OCI-LY1 (cell line): ENCODE measurements around the gene PROSER2.

Source experiments
- EZH2 ChIP-seq: fragments of 200-600 bp; sonication (generic), shearing (Covaris generic); IDR thresholded peaks from 2 replicates; pipeline ENCODE4 v1.8.0; 2017; ENCODE audit warnings: borderline replicate concordance, mixed run types, mild to moderate bottlenecking, antibody characterized with exemption, low read length, moderate library complexity, mixed read lengths
- TF ChIP-seq, protein P1 (sequence below): fragments of 200-600 bp; sonication (generic), shearing (Covaris generic); IDR thresholded peaks from 2 replicates; pipeline ENCODE4 v1.5.1; 2017; ENCODE audit warnings: mild to moderate bottlenecking, antibody characterized with exemption, low read length, moderate library complexity, mixed read lengths

DNA sequence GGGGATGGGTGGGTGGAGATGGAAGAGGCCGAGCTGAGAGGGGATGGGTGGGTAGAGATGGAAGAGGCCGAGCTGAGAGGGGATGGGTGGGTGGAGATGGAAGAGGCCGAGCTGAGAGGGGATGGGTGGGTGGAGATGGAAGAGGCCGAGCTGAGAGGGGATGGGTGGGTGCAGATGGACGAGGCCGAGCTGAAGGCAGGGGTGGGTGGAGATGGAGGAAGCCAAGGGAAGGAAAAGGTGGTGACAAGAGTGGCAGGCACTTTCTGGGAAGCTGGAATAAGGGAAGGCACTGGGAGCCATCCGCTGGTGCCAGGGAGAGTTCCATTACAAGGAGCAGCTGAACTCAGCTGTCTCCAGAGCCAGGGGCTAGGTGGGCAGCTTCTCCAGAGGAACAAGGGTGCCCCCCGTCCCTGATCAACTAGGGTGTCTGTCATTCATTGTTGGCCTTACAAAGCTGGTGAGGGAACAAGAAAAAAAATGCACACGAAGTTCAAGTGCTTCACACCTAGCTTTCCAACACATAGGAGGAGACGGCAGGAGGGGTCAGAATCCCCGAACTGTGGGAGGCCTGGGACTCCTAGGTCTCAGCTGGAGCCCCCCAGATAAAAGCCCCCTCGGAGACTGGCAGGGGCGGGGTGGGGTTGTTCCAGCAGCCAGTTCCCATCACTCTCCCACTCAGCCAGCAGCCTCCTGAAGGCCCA, 62.4 kb downstream of the PROSER2 start:
- TF ChIP-seq, protein P1, sequence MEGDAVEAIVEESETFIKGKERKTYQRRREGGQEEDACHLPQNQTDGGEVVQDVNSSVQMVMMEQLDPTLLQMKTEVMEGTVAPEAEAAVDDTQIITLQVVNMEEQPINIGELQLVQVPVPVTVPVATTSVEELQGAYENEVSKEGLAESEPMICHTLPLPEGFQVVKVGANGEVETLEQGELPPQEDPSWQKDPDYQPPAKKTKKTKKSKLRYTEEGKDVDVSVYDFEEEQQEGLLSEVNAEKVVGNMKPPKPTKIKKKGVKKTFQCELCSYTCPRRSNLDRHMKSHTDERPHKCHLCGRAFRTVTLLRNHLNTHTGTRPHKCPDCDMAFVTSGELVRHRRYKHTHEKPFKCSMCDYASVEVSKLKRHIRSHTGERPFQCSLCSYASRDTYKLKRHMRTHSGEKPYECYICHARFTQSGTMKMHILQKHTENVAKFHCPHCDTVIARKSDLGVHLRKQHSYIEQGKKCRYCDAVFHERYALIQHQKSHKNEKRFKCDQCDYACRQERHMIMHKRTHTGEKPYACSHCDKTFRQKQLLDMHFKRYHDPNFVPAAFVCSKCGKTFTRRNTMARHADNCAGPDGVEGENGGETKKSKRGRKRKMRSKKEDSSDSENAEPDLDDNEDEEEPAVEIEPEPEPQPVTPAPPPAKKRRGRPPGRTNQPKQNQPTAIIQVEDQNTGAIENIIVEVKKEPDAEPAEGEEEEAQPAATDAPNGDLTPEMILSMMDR = no peak
- TF ChIP-seq EZH2 = no peak
